LHCN-M2 (cell line): ENCODE measurements around the gene GHRH. TPM values are rescaled to one million over a fixed set of nuclear protein-coding genes. Genes with fewer than 3 reads are reported as not detected.

Experiments used
- DNase-seq: peaks from one replicate; pipeline ENCODE4 v3.0.0-alpha.2; 2012; ENCODE audit warnings: low read depth
- total RNA-seq: library from RNA; depleted of rRNA; stranded (reverse); fragments of >200 nt; gene quantifications from 2 replicates; pipeline ENCODE4 v1.2.3, GENCODE V29; 2014; rRNA removed

GHRH gene
- total RNA-seq, 1 experiment from 2014 or later = not detected

- DNase-seq = peak; percentile 74
Observed at GRCh38 chr20:37207171-37207570, 54.4 kb downstream of the GHRH start.

- no peak for DNase-seq
Observed at GRCh38 chr20:37205794-37206193, 55.8 kb downstream of the GHRH start.

DNA sequence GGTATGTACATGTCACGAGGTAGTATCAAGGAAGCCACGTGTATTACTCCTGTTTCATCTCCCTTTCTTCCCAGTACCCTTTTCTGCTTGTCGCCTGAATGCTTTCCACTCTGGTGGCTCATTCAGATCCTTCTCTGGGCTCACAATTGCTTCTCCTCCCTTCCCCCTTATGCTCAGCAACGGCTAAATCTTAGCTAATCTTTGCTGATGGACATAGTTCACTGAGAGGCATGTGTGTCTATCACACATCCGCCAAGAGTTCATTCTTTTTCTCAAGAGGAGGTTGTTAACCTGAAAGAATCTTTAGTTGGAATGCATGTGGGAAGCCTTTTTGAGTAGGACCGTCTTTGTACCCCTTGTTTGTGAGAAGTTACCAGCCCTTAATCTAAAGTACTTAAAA lies 56.5 kb downstream of the GHRH start:
- no peak for DNase-seq

- peak; percentile 10 for DNase-seq
Observed at GRCh38 chr20:37204056-37204455, 57.6 kb downstream of the GHRH start.

DNA sequence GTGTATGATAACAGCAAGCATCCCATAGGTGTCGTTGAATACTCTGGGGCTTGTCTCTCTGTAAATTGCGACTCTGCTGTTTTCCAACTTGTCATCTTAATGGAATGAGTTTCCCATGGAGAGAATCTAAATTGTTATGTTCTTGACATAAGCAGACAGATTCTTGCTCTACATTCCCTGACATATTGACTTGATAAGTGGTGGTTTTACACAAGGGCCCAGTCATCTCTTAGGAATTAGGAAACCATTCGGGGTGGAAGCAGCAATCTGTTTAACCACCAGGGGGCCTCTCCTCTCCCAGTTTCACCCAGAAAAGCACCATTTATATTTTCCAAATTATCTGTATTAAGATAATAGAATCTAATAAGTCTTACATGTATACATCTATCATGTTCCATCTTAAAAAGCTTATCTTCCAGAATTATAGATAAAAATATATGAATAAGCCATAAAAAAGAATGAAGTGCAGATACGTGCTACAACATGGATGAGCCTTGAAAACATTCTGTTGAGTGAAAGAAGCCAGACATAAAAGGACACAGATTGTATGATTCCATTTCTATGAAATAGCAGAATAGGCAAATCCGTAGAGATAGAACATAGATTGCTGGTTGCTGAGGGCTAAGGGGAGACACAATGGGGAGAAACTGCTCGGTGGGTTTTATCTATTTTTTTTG lies 59.2 kb downstream of the GHRH start:
- DNase-seq = peak; percentile 90

DNA sequence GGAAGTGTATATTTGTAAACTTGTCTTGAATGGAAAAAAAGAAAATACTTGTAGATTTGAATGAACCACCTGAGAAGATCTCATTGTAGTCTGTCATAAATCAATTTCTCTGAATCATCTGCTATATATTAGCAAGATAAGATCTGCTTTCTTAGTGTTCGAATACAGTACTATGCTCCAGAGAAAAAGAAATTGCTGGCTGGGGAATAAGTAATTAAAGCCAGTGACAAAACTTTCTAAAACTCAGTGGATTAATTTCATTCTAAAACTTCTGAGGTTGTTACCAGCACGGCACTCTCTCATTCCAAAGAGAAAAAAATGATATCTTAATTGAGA lies 59.8 kb downstream of the GHRH start:
- no peak for DNase-seq

Other genes with a start within 250 kb of the GHRH start
- 18.1 and 18.4 TPM in 2 replicates for gene RBL1, start 165.8 kb downstream of the GHRH start, total RNA-seq
- gene RPN2, start 82.5 kb downstream of the GHRH start, total RNA-seq = 260 and 273 TPM in 2 replicates
- 0.83 and 4.0 TPM in 2 replicates for gene MROH8, start 82.3 kb downstream of the GHRH start, total RNA-seq
- gene MANBAL, start 27.8 kb upstream of the GHRH start, total RNA-seq = 14.5 and 21.9 TPM in 2 replicates
- 7.5 and 7.8 TPM in 2 replicates for gene SRC, start 84.3 kb upstream of the GHRH start, total RNA-seq